T-helper 1 cell treated with Interleukin-12 subunit alpha and Interleukin-12 subunit beta and Interleukin-4 antibody, amounts not matched to agents 30 μg/mL and 1 μg/mL, for 36 hours (primary cell): Measurements from ENCODE around the gene PAPPA.

Experiments used
- H3K27ac Mint-ChIP-seq: one replicate; pipeline ENCODE4 v1.8.0; 2021; ENCODE audit warnings: mild to moderate bottlenecking, mixed read lengths
- H3K27me3 Mint-ChIP-seq: one replicate; pipeline ENCODE4 v1.8.0; 2021; ENCODE audit warnings: low read depth, mixed read lengths
- H3K36me3 Mint-ChIP-seq: one replicate; pipeline ENCODE4 v1.8.0; 2021; ENCODE audit warnings: low read depth, mixed read lengths
- H3K4me1 Mint-ChIP-seq: one replicate; pipeline ENCODE4 v1.8.0; 2021; ENCODE audit warnings: low read depth, mixed read lengths
- H3K4me3 Mint-ChIP-seq: one replicate; pipeline ENCODE4 v1.8.0; 2021; ENCODE audit warnings: mild to moderate bottlenecking, moderate library complexity, mixed read lengths
- H3K9me3 Mint-ChIP-seq: one replicate; pipeline ENCODE4 v1.8.0; 2021; ENCODE audit warnings: mixed read lengths

Gene PAPPA

DNA sequence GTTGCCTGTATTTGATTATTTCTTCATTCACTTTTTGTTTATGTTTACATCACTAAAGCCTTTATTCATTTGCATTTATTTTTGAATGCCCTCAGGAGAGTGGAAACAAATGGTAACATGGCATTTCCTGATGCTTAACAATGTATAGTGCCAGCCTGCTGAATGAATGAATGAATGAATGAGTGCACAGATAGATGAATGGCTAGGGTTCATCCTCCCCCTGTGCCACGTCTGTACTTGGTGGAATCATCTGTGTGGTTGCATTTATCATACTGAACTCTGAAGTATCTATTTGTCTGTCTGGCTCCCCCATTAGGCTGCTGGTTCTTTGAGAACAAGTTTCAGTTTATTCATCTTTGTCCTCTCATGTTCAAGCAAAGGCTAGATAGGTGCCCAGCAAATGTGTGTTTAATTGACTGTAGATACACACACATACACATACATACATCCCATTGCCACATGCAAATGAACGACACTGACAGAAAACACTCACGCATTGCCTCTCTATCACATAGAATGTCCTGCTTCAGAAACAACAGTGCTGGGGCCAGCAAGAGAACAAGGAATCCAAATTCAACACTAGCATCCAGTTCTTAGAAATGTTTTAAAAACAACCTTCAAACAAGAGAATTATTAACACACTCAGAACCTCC lies 150.4 kb downstream of the PAPPA start:
- Mint-ChIP-seq H3K27ac (no peak overlapping the region), H3K4me3 (no peak overlapping the region), H3K27me3 (no peaks in the 10 kb centered on the region), H3K36me3 (no peaks in the 10 kb centered on the region), H3K4me1 (no peaks in the 10 kb centered on the region), H3K9me3 (no peaks in the 10 kb centered on the region)

DNA sequence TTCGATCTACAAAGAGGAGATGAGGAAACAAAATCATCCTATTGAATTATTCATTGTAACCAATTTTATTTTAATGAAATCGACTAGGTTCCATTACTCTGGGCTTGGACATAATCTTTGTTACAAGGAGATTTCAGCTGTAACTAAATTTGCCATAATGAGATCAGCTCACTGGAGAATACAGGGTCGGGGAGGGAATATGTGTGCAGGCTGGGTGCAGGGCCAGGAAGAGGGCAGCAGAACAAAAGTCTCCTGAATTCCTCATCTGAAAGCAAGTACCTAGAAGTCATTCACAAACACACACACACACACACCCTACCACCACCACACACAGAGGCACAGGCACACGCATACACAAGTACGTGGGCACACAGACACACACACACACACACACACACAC lies 151.2 kb downstream of the PAPPA start:
- Mint-ChIP-seq H3K9me3 (no peaks in the 10 kb centered on the region), H3K36me3 (no peaks in the 10 kb centered on the region), H3K27ac (no peak overlapping the region), H3K4me1 (no peaks in the 10 kb centered on the region), H3K27me3 (no peaks in the 10 kb centered on the region), H3K4me3 (no peak overlapping the region)

DNA sequence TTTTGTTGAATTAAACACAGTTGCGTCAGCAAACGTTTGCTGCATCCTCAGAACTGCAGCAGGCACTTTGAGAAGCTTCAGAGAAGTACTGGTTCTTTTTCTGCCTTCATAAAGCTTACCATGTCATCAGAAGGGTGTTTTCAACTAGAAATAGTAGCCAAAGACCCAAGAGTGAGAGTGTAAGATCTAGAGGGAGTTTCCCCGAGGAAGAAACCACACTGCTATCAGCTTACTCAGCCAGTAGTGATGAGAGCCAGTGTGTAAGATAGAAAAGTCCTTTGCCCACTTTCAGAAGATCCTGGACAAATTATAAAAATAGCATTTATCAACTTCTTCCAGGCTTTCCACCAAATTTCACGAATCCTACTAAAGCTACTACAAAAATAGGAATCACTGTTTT lies 154.5 kb downstream of the PAPPA start:
- Mint-ChIP-seq H3K9me3 (no peaks in the 10 kb centered on the region), H3K4me1 (no peaks in the 10 kb centered on the region), H3K27me3 (no peaks in the 10 kb centered on the region), H3K4me3 (no peak overlapping the region), H3K27ac (no peak overlapping the region), H3K36me3 (no peaks in the 10 kb centered on the region)

DNA sequence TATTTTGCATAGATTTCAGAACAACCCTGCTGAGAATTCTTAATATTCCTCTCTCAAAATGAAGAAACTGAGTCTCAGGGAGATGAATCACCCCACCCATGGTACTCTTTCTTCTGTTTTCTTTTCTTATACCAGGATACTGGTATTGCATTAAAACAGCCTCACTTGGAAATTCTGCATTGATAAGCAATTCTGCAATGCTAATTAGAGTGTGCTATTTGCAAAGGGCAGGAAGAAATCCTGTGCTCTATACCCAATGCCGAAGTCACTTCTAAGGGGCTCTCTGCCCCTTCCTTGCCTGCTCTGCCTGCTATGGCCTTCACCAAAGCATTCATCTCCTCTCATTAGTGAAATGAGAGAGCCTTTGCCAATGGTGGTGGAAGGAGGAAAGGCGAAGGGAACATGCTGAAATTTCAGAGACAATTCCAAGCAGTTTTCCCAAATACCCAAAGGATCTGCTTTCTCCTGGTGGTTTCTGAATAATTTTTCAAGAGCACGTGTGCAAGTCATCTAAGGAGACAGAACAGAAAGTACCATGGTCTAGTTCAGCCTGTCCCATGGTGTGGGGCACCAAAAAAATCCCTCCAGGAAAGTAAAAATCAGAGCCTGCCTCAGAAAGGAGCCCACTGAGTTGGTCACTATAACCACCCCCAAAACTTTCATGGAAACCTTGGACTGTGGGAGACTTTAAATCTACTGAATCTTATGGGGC lies 156.5 kb downstream of the PAPPA start:
- Mint-ChIP-seq H3K27ac (no peak overlapping the region), H3K36me3 (no peaks in the 10 kb centered on the region), H3K4me1 (no peaks in the 10 kb centered on the region), H3K27me3 (no peaks in the 10 kb centered on the region), H3K9me3 (no peaks in the 10 kb centered on the region), H3K4me3 (no peak overlapping the region)

DNA sequence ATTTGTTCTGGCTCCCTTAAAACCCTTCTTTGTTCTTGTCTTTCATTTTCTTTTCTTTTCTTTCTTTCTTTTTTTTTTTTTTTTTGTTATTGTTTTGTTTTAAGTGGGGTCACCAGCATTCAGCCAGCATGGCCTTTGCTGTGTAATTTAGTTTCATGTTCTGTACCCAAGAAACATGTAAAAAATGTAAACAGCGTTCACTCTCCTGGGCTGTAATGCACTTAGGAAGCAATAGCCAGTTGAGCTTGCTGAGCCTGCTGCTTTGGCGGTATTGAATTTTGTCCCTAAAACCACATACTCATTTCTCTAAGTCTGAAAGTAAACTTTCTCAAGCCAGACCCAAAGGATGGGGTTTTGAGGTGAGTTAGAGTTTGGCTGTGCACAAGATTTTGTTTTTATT lies 158.6 kb downstream of the PAPPA start:
- no peak overlapping the region for H3K4me3 Mint-ChIP-seq
- H3K36me3 Mint-ChIP-seq, result no peaks in the 10 kb centered on the region
- H3K27ac Mint-ChIP-seq, result no peak overlapping the region
- no peaks in the 10 kb centered on the region for H3K27me3 Mint-ChIP-seq
- no peaks in the 10 kb centered on the region for H3K9me3 Mint-ChIP-seq
- H3K4me1 Mint-ChIP-seq, result no peaks in the 10 kb centered on the region

DNA sequence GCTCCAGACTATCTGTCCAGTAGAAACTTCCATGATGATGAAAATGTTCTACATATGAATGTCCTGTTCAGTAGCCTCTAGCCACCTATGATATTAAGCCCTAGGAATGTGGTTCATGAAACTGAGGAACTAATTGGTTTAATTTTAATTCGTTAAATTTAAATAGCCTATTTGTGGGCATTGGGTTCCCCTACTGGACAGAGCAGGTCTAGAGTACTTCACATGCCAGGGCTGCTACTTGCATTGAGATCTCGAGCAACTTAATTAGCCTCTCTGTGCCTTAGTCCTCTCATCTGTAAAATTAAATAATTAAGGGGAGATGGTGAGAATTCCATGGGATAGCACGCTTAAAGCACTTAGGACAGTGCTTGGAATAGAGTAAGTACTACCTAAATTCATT lies 160.0 kb downstream of the PAPPA start:
- H3K27me3 Mint-ChIP-seq, result no peaks in the 10 kb centered on the region

DNA sequence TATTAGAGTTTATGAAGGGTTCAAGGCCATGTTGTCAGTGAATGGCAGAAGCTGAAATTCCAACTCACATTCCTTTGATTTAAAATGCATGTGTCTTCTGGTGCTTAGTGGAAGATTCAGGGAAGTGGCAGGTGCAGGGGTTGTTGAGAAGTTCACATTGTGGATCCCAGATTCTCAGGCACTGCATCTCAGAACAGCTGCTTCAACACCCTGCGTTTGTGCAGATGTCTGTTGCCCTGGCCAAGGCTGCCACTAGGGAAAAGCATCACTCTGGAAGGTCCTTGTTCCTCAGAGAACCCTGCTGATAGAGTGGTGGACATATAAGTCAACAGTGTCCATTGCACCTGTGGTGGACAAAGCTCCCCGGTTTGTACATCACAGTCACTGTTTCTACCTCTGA lies 162.7 kb downstream of the PAPPA start:
- Mint-ChIP-seq H3K9me3 (no peaks in the 10 kb centered on the region), H3K27ac (no peak overlapping the region)

More for the DNA sequence above, 160.0 kb downstream of the PAPPA start:
- no peak overlapping the region for H3K4me3 Mint-ChIP-seq
- no peaks in the 10 kb centered on the region for H3K4me1 Mint-ChIP-seq
- no peak overlapping the region for H3K27ac Mint-ChIP-seq
- no peaks in the 10 kb centered on the region for H3K9me3 Mint-ChIP-seq
- no peaks in the 10 kb centered on the region for H3K36me3 Mint-ChIP-seq

DNA sequence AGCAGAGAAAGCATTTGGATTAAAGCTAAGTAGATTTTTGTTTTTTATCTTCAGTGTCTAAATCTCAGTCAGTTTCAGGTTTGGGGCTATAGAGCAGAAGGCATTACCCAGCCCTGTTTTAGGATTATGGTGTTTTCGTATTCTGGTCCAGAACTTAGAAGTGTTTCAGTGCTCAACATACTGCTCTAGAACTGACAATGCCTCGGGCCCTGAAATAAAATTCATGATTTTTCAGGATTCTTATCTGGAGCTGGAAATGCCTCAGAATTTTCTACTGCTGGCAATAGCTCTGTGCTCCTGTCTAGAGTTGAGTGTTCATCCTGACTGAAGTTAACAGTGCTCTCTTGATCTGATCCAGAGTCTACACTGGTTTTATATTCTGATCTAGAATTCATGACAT lies 163.9 kb downstream of the PAPPA start:
- Mint-ChIP-seq H3K4me1 (no peaks in the 10 kb centered on the region), H3K36me3 (no peaks in the 10 kb centered on the region), H3K27ac (no peak overlapping the region), H3K9me3 (no peaks in the 10 kb centered on the region), H3K27me3 (no peaks in the 10 kb centered on the region), H3K4me3 (no peak overlapping the region)

More for the DNA sequence above, 162.7 kb downstream of the PAPPA start:
- no peaks in the 10 kb centered on the region for H3K36me3 Mint-ChIP-seq
- no peaks in the 10 kb centered on the region for H3K27me3 Mint-ChIP-seq
- no peak overlapping the region for H3K4me3 Mint-ChIP-seq
- no peaks in the 10 kb centered on the region for H3K4me1 Mint-ChIP-seq

DNA sequence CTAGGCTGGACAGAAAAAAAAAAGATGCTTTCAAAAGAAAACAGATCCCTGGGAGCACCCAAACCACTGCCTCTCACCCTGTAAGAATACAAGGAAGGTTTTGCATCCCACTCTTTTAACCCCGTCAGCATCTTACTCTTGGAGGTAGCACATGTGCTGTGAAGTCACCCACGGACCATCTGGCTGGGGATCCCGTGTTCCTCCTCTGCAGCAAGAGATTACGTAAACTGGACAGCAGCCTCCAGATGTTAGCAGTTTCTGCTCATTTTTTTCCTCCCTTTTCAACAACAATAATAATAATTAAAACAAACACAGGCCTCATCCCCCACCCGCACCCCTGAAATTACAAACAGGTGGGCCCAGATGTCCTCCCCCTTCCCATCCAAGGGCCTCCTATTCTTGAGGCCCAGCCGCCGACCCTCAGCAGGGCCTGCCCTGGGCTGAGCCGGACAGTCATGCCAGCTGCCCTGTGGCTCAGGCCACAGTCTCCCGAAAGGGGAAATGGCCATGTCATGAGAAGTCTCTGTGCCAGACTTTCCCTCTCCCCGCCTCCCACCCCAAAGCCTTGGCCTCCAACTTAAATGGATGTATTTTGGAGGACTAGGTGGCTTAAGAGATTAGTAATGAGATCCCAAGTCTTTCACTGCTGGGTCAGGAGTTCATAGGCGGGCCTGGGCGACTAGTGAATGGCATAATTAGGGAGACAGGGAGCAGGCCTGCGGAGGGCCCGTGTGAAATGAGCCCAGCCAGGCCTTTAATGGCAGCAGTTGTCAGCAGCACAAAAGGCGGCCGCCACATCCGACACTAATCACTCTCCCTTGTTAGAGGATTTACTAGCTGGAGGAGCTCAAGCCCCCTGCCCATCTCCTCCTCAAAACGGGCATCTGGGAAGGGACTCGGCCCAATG lies 165.1 kb downstream of the PAPPA start:
- H3K27ac Mint-ChIP-seq, result no peak overlapping the region
- no peaks in the 10 kb centered on the region for H3K9me3 Mint-ChIP-seq
- H3K4me3 Mint-ChIP-seq, result no peak overlapping the region
- no peaks in the 10 kb centered on the region for H3K36me3 Mint-ChIP-seq
- H3K4me1 Mint-ChIP-seq, result no peaks in the 10 kb centered on the region
- H3K27me3 Mint-ChIP-seq, result no peaks in the 10 kb centered on the region

DNA sequence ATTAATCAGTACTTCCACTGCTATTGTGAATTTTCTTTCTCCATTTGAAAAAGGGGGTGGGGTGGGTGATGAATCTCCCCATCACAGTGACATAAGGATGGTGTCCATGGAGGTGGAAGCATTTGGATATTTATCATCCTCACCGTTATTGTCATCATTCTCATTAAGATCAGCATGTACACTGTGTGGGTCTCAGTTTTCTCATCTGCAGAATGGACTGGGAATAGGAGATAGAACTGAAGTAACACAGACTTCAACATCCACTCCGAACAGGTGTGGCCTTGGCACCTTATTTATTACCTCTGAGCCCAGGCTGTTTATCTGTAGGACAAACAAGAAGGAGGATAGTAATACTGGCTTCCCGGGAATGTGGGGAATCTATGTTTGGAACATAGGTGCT lies 165.9 kb downstream of the PAPPA start:
- Mint-ChIP-seq H3K4me3 (no peak overlapping the region), H3K4me1 (no peaks in the 10 kb centered on the region), H3K9me3 (no peaks in the 10 kb centered on the region), H3K36me3 (no peaks in the 10 kb centered on the region), H3K27me3 (no peaks in the 10 kb centered on the region), H3K27ac (no peak overlapping the region)

DNA sequence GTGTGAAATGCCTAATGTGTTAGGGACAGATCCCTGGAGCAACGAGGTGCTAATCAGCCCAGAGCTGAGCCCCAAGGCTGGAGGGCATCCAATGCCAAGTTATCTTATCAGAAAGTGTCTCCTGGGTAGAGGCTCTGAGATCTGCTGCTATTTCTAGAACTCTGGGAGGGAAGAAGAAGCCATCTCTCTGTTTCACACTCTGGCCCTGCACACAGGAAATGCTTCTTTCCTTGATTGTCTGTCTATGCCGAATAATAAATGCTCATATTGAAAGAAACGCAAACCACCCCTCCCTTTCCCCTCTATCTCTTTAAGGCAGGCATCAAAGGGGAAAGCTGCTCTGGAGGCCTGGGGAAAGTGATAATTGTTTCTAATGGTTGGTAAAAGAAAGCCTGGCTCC lies 166.7 kb downstream of the PAPPA start:
- no peaks in the 10 kb centered on the region for H3K4me1 Mint-ChIP-seq
- no peaks in the 10 kb centered on the region for H3K9me3 Mint-ChIP-seq
- H3K36me3 Mint-ChIP-seq, result no peaks in the 10 kb centered on the region
- H3K27me3 Mint-ChIP-seq, result no peaks in the 10 kb centered on the region
- no peak overlapping the region for H3K27ac Mint-ChIP-seq
- H3K4me3 Mint-ChIP-seq, result no peak overlapping the region

DNA sequence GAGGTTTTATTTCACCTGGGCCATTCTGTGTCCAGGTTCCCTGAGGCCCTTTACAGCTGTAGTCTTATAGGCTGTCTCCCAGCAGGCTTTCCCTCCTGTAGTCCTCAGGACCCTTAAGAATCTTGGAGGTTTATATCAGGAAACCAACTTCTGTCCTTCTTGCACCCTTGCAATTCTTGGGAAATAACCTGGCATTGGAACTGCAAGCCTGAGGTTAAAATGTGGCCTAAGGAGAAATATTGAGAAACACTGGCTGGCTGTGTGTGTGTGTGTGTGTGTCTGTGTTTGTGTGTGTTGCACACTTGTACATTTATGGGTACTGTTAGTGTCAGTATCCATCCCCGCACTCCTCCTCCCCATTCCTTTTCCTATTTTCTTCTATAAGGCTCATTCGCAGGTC lies 168.9 kb downstream of the PAPPA start:
- H3K27me3 Mint-ChIP-seq, result no peaks in the 10 kb centered on the region
- no peaks in the 10 kb centered on the region for H3K4me1 Mint-ChIP-seq
- H3K27ac Mint-ChIP-seq, result no peak overlapping the region
- H3K36me3 Mint-ChIP-seq, result no peaks in the 10 kb centered on the region
- no peak overlapping the region for H3K4me3 Mint-ChIP-seq
- H3K9me3 Mint-ChIP-seq, result no peaks in the 10 kb centered on the region

DNA sequence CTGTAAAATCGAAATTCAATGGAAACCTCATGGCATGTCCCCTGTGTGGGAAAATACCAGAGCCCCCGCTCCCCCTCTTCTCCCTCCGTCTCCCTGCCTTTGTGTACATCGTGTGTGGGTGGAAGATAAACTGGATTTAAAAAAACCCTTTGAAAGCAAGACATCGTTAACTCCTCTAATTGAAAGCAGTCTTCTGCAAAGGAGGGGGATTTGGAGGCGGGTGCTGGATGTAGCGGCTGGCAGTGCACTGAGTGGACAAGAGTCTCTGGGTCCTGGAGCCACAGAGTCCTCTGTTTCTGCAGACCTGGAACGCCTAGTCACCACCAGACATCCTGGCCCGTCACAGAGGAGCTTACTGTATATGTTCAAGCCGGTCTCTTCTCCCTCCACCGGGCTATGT lies 169.4 kb downstream of the PAPPA start:
- H3K27ac Mint-ChIP-seq, result no peak overlapping the region
- no peaks in the 10 kb centered on the region for H3K9me3 Mint-ChIP-seq
- H3K4me1 Mint-ChIP-seq, result no peaks in the 10 kb centered on the region
- H3K4me3 Mint-ChIP-seq, result no peak overlapping the region
- no peaks in the 10 kb centered on the region for H3K27me3 Mint-ChIP-seq
- H3K36me3 Mint-ChIP-seq, result no peaks in the 10 kb centered on the region

DNA sequence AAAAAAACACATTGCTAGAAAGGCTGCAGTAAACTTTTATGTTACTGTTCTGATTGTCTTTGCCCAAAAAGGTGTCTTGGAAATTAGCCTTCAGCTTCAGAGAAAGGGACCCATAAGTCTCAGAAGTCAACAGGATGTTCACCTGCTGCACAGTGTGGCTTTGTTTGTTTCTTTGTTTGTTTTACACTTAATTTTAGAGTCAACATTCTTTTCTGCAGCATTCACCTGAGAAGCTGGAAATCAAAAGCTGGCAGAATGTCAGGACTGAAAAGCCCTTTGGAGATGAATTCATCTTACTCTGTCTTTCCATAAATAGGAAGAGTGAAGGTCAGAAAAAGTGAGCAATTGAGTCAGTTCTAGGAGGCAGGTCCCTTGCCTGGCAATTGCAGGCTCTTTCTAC lies 170.0 kb downstream of the PAPPA start:
- H3K4me3 Mint-ChIP-seq, result no peak overlapping the region
- H3K27me3 Mint-ChIP-seq, result no peaks in the 10 kb centered on the region
- no peaks in the 10 kb centered on the region for H3K4me1 Mint-ChIP-seq
- no peaks in the 10 kb centered on the region for H3K9me3 Mint-ChIP-seq
- no peak overlapping the region for H3K27ac Mint-ChIP-seq
- no peaks in the 10 kb centered on the region for H3K36me3 Mint-ChIP-seq

DNA sequence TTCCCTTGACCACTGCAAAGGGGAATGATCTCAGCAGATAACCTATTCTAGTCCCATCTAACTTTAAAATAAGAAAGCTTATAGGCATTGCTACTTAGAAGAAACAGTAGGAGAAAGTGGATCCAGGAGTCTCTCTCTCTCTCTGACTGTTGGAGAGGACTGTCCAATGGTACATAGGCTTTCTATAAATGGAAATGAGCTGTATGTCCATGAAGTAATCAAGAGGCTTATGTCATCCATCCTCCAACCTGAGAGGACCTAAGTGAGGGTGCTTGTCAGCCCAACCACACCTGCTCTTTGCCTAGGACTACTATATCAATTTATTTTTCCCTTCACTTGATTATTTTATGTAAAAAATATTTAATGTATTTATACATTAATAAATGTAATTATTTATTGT lies 172.3 kb downstream of the PAPPA start:
- Mint-ChIP-seq H3K4me1 (no peaks in the 10 kb centered on the region), H3K9me3 (no peaks in the 10 kb centered on the region), H3K27me3 (no peaks in the 10 kb centered on the region), H3K27ac (no peak overlapping the region), H3K4me3 (no peak overlapping the region), H3K36me3 (no peaks in the 10 kb centered on the region)
